Stromal cell of bone marrow (primary cell): ENCODE data around the gene RBM18.
A peak's percentile ranks its signal among the peaks of the same experiment; 100 is the strongest.

ENCODE experiments used
- DNase-seq: peaks from one replicate; pipeline ENCODE4 v3.0.0-alpha.2; 2012; ENCODE audit warnings: low read depth

The RBM18 gene

GRCh38 chr9:122264360-122265148 is at the start of gene RBM18, which contains the start of gene MRRF:
Gene RBM18, minus strand, starts transcription at chr9:122264840. Its CDS starts 3,348 bp downstream, at chr9:122261492.
Gene MRRF, plus strand, starts transcription at chr9:122264882. Its CDS starts 6,010 bp downstream, at chr9:122270892.
- peak; percentile 74 for DNase-seq

GRCh38 chr9:122314165-122314564 is 49.5 kb upstream of the RBM18 start:
- no peak for DNase-seq

- DNase-seq = no peak
These were observed 45.2 kb upstream of the RBM18 start for GRCh38 chr9:122309861-122310260.

GRCh38 chr9:122307925-122308324 is 43.3 kb upstream of the RBM18 start:
- no peak for DNase-seq

GRCh38 chr9:122307061-122307460 is 42.4 kb upstream of the RBM18 start:
- no peak for DNase-seq

GRCh38 chr9:122302237-122303093 is 37.8 kb upstream of the RBM18 start:
- DNase-seq = no peak

- DNase-seq = no peak
These were observed 32.9 kb upstream of the RBM18 start for GRCh38 chr9:122297512-122297911.

GRCh38 chr9:122294531-122294930 is 29.9 kb upstream of the RBM18 start:
- DNase-seq = no peak

GRCh38 chr9:122291458-122291857 is 26.8 kb upstream of the RBM18 start:
- no peak for DNase-seq

GRCh38 chr9:122287214-122287720 is 22.6 kb upstream of the RBM18 start:
- DNase-seq = no peak

GRCh38 chr9:122286764-122287163 is 22.1 kb upstream of the RBM18 start:
- DNase-seq = no peak

- DNase-seq = no peak
These were observed 16.7 kb upstream of the RBM18 start for GRCh38 chr9:122281368-122281767.

GRCh38 chr9:122277285-122277897 is 12.8 kb upstream of the RBM18 start:
- no peak for DNase-seq

GRCh38 chr9:122276096-122276495 is 11.5 kb upstream of the RBM18 start:
- no peak for DNase-seq

- DNase-seq = no peak
These were observed 9.4 kb upstream of the RBM18 start for GRCh38 chr9:122274055-122274454.

- DNase-seq = no peak
These were observed 3.6 kb upstream of the RBM18 start for GRCh38 chr9:122268041-122268814.

GRCh38 chr9:122265149-122265915 is 692 bp upstream of the RBM18 start:
- peak; percentile 7 for DNase-seq

- DNase-seq = no peak
These were observed 816 bp downstream of the RBM18 start for GRCh38 chr9:122263699-122264349.

- no peak for DNase-seq
These were observed 2.6 kb downstream of the RBM18 start for GRCh38 chr9:122262073-122262472.

- DNase-seq = peak; percentile 67
These were observed 3.2 kb downstream of the RBM18 start for GRCh38 chr9:122261469-122261881.
